ENCODE data around the gene LMX1A.

DNA sequence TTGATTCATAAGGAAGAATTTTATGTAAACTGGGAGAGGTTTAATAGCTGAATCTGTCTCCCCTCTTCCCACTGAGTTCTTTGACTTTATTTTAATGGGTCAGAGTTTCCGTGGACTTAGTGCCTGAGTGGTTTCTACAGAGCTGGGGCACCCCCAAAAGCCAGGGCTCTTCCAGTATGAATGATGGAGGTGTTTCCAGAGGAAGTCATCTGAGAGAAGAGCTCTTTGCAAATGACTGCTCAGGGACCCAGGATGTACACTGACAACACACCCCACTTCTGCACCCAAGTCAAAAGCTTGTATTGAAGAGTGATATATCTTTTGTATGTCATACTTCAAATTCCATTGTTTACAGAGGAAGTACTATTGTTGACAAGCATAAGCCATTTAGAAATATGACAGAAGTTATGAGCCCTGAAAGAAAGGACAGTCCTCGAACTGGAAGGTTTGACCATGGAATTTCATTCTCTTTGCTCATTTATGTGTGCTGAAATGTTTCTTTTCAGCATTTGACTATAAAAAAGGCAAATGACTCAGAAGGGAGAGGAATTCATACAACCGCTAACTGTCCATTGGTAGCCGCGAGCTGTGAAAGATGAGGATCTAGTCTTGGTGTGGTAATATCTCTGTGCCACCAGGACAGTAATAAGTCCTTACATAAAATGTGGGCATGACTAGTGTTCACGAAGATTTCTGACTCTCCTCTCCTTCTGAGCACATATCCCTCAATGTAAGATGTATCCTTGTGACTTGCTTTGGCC, 25.4 kb upstream of the LMX1A start:
- TF ChIP-seq, protein P1, sequence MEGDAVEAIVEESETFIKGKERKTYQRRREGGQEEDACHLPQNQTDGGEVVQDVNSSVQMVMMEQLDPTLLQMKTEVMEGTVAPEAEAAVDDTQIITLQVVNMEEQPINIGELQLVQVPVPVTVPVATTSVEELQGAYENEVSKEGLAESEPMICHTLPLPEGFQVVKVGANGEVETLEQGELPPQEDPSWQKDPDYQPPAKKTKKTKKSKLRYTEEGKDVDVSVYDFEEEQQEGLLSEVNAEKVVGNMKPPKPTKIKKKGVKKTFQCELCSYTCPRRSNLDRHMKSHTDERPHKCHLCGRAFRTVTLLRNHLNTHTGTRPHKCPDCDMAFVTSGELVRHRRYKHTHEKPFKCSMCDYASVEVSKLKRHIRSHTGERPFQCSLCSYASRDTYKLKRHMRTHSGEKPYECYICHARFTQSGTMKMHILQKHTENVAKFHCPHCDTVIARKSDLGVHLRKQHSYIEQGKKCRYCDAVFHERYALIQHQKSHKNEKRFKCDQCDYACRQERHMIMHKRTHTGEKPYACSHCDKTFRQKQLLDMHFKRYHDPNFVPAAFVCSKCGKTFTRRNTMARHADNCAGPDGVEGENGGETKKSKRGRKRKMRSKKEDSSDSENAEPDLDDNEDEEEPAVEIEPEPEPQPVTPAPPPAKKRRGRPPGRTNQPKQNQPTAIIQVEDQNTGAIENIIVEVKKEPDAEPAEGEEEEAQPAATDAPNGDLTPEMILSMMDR (IDR thresholded peaks at IDR 0.05), result no peak
- TF ChIP-seq POLR2A (IDR thresholded peaks at IDR 0.05), result no peak

Measured in gastroesophageal sphincter (tissue), 3 donors.